HCT116 (cell line): Measurements from ENCODE around the gene IL31RA. TPM values are rescaled to one million over a fixed set of nuclear protein-coding genes. Genes with fewer than 3 reads are reported as not detected.

ENCODE experiments used
- ATAC-seq: fragments of 200-7000 bp; cut with Tn5 transposase; 2 replicates; pipeline ENCODE4 v1.9.1; 2020; ENCODE audit warnings: mild to moderate bottlenecking, moderate library complexity
- BruUV-seq: library from RNA; stranded (reverse); fragments of 400-500 nt; replicated peaks from 2 replicates; lab custom pipeline; 2021; lab: Mats Ljungman, UMichigan
- CTCF ChIA-PET: fragments of 300-600 bp; sonication (Branson Sonifier 250); formaldehyde crosslinking; loops from one replicate; lab custom pipeline; 2021; ENCODE audit warnings: antibody characterized with exemption; lab: Charles Lee
- POLR2A ChIA-PET: fragments of 300-600, 350-600 bp; sonication (Branson Sonifier 250); formaldehyde crosslinking; loops from one replicate; lab custom pipeline; 2021; ENCODE audit warnings: antibody characterized with exemption; lab: Charles Lee
- RAD21 ChIA-PET, 2 experiments: fragments of 300-600 bp; sonication (Branson Sonifier 250); formaldehyde crosslinking; loops; one replicate each; lab custom pipeline; 2023; ENCODE audit warnings: low total read pairs in 2 of 2; ENCODE audit not compliant: uncharacterized antibody in 2 of 2, unreplicated experiment in 2 of 2, low non-redundant PET in 1 of 2; lab: Charles Lee
- DNase-seq: peaks from one replicate; pipeline ENCODE4 v3.0.0-alpha.2; 2010; ENCODE audit warnings: low read depth, low spot score
- H2AFZ ChIP-seq: fragments of 200-600 bp; shearing (Covaris generic), sonication (generic); 2 replicates; pipeline ENCODE4 v1.6.1; 2017; ENCODE audit warnings: low read depth, mixed run types, mixed read lengths, antibody characterized with exemption, low read length; ENCODE audit not compliant: poor library complexity, severe bottlenecking
- H3K27ac ChIP-seq: 2 replicates; pipeline ENCODE4 v1.5.1; 2012; ENCODE audit warnings: low read depth, low read length
- H3K27me3 ChIP-seq: fragments of 200-600 bp; sonication (generic); 2 replicates; pipeline ENCODE4 v1.6.1; 2016; ENCODE audit warnings: mixed run types, low read length, mixed read lengths; ENCODE audit not compliant: insufficient read depth
- H3K36me3 ChIP-seq, 2 experiments: fragments of 200-500 bp in 1 of 2; fragments of 200-600 bp in 1 of 2; sonication (Bioruptor generic) in 1 of 2; sonication (generic) in 1 of 2; 2 replicates each; pipeline versions ENCODE4 v1.5.1 to v1.6.1; 2014 to 2016; ENCODE audit warnings: low read length in 2 of 2, inconsistent platforms in 1 of 2, mixed read lengths in 1 of 2, mixed run types in 1 of 2; ENCODE audit not compliant: insufficient read depth in 2 of 2, control insufficient read depth in 1 of 2
- H3K4me1 ChIP-seq, 2 experiments: fragments of 200-600 bp in 1 of 2; sonication (generic) in 1 of 2; 2 replicates each; pipeline versions ENCODE4 v1.5.1 to v1.6.1; 2012 to 2017; ENCODE audit warnings: low read length in 2 of 2, inconsistent platforms in 1 of 2, mild to moderate bottlenecking in 1 of 2, mixed read lengths in 1 of 2, mixed run types in 1 of 2, moderate library complexity in 1 of 2; ENCODE audit not compliant: insufficient read depth in 2 of 2, control insufficient read depth in 1 of 2
- H3K4me2 ChIP-seq: fragments of 200-600 bp; sonication (generic); 2 replicates; pipeline ENCODE4 v1.6.1; 2017; ENCODE audit warnings: mixed run types, low read length, mixed read lengths
- H3K4me3 ChIP-seq, 2 experiments: fragments of 200-600 bp in 1 of 2; sonication (generic) in 1 of 2; replicated peaks in 1 of 2; 2 replicates each; pipeline ENCODE4 v1.5.1; 2011 to 2016; ENCODE audit warnings: low read length in 2 of 2, control low read depth in 1 of 2, low read depth in 1 of 2, mild to moderate bottlenecking in 1 of 2, mixed read lengths in 1 of 2, mixed run types in 1 of 2
- H3K79me2 ChIP-seq: fragments of 200-600 bp; sonication (generic); 2 replicates; pipeline ENCODE4 v1.6.1; 2017; ENCODE audit warnings: mild to moderate bottlenecking, mixed run types, low read length, moderate library complexity, mixed read lengths; ENCODE audit not compliant: insufficient read depth
- H3K9ac ChIP-seq: fragments of 200-600 bp; sonication (generic); 2 replicates; pipeline ENCODE4 v1.6.1; 2016; ENCODE audit warnings: low read length, mixed read lengths
- H3K9me2 ChIP-seq: fragments of 200-600 bp; sonication (generic), shearing (Covaris generic); 2 replicates; pipeline ENCODE4 v1.6.1; 2017; ENCODE audit warnings: mixed run types, mild to moderate bottlenecking, moderate library complexity; ENCODE audit not compliant: insufficient read depth
- H3K9me3 ChIP-seq, 2 experiments: fragments of 200-500 bp in 1 of 2; fragments of 200-600 bp in 1 of 2; sonication (Bioruptor generic) in 1 of 2; sonication (generic) in 1 of 2; 2 replicates each; pipeline ENCODE4 v1.6.1; 2014 to 2017; ENCODE audit warnings: low read length in 2 of 2, mixed read lengths in 2 of 2, inconsistent platforms in 1 of 2, low read depth in 1 of 2, mild to moderate bottlenecking in 1 of 2, mixed run types in 1 of 2, moderate library complexity in 1 of 2; ENCODE audit not compliant: control insufficient read depth in 1 of 2, insufficient read depth in 1 of 2
- H4K20me1 ChIP-seq: fragments of 200-600 bp; sonication (generic), shearing (Covaris generic); 2 replicates; pipeline ENCODE4 v1.6.1; 2017; ENCODE audit warnings: mixed run types, mild to moderate bottlenecking, moderate library complexity; ENCODE audit not compliant: insufficient read depth
- ATF3 ChIP-seq: IDR thresholded peaks from 2 replicates; pipeline ENCODE4 v1.6.1; 2012
- CTCF ChIP-seq, 3 experiments: fragments of 200-600 bp in 1 of 3; sonication (generic) in 1 of 3; IDR thresholded peaks in 2 of 3; conservative IDR thresholded peaks in 1 of 3; 2 replicates each; pipeline ENCODE4 v1.5.1; 2012 to 2017; ENCODE audit warnings: low read depth in 2 of 3, low read length in 2 of 3, antibody characterized with exemption in 1 of 3, borderline replicate concordance in 1 of 3, control low read depth in 1 of 3, mild to moderate bottlenecking in 1 of 3, mixed read lengths in 1 of 3, mixed run types in 1 of 3, moderate library complexity in 1 of 3; ENCODE audit not compliant: insufficient read depth in 1 of 3
- EGR1 ChIP-seq: IDR thresholded peaks from 2 replicates; pipeline ENCODE4 v1.6.1; 2012; ENCODE audit warnings: low read depth
- ELF1 ChIP-seq: IDR thresholded peaks from 2 replicates; pipeline ENCODE4 v1.6.1; 2012; ENCODE audit warnings: low read depth, borderline replicate concordance
- EZH2phosphoT487 ChIP-seq: fragments of 200-600 bp; IDR thresholded peaks from 2 replicates; pipeline ENCODE4 v1.6.1; 2018; ENCODE audit warnings: antibody characterized with exemption, borderline replicate concordance
- FOSL1 ChIP-seq: IDR thresholded peaks from 2 replicates; pipeline ENCODE4 v1.6.1; 2012; ENCODE audit warnings: low read depth
- JUND ChIP-seq: IDR thresholded peaks from 2 replicates; pipeline ENCODE4 v1.6.1; 2012
- MAX ChIP-seq: IDR thresholded peaks from 2 replicates; pipeline ENCODE4 v1.6.1; 2012
- POLR2AphosphoS5 ChIP-seq: IDR thresholded peaks from 2 replicates; pipeline ENCODE4 v1.6.1; 2011; ENCODE audit warnings: mild to moderate bottlenecking, low read depth, low read length, moderate library complexity
- RAD21 ChIP-seq: IDR thresholded peaks from 2 replicates; pipeline ENCODE4 v1.6.1; 2012; ENCODE audit warnings: low read depth, mild to moderate bottlenecking
- REST ChIP-seq: IDR thresholded peaks from 2 replicates; pipeline ENCODE4 v1.6.1; 2012; ENCODE audit warnings: low read depth
- SIN3A ChIP-seq: IDR thresholded peaks from 2 replicates; pipeline ENCODE4 v1.6.1; 2012; ENCODE audit warnings: low read depth
- SP1 ChIP-seq: IDR thresholded peaks from 2 replicates; pipeline ENCODE4 v1.6.1; 2012; ENCODE audit warnings: low read depth
- SRF ChIP-seq: IDR thresholded peaks from 2 replicates; pipeline ENCODE4 v1.6.1; 2012; ENCODE audit warnings: low read depth
- TCF7L2 ChIP-seq: IDR thresholded peaks from 2 replicates; pipeline ENCODE4 v1.7.0; 2011; ENCODE audit warnings: borderline replicate concordance, inconsistent platforms; ENCODE audit not compliant: insufficient read depth, insufficient read length; ENCODE audit errors: extremely low read depth
- YY1 ChIP-seq: IDR thresholded peaks from 2 replicates; pipeline ENCODE4 v1.6.1; 2011; ENCODE audit warnings: low read length, low read depth, moderate library complexity, mild to moderate bottlenecking; ENCODE audit not compliant: insufficient replicate concordance; ENCODE audit errors: extremely low read depth
- ZBTB33 ChIP-seq: IDR thresholded peaks from 2 replicates; pipeline ENCODE4 v1.6.1; 2011; ENCODE audit warnings: mild to moderate bottlenecking, low read length, moderate library complexity; ENCODE audit not compliant: insufficient replicate concordance; ENCODE audit errors: extremely low read depth
- intact Hi-C: fragments of 100-400 bp; cut with micrococcal nuclease; formaldehyde crosslinking; loops from 2 replicates; pipeline ENCODE4 v1.10.0; 2022
- total RNA-seq: library from RNA; stranded (reverse); gene quantifications from one replicate; pipeline ENCODE4 v1.2.1, GENCODE V29; 2021; ENCODE audit not compliant: unreplicated experiment

Gene IL31RA
- total RNA-seq, 1 experiment from 2014 or later = 0.59 TPM

GRCh38 chr5:55868846-55869245 is 17.7 kb downstream of the IL31RA start (continued):
- TF ChIP-seq ELF1 (no peak; the same call in 1 of the 2 replicates), EGR1 (peak; percentile 55; the same call in 1 of the 2 replicates)

- H4K20me1 ChIP-seq = no peaks in the 10 kb centered on the region
- H3K79me2 ChIP-seq = no peaks in the 10 kb centered on the region
- H3K36me3 ChIP-seq = no peaks in the 10 kb centered on the region
- intact Hi-C loops = no loop called here
- H3K9me3 ChIP-seq = no peaks in the 10 kb centered on the region
- no TSS peak for BruUV-seq
- POLR2A ChIA-PET = no interaction called here
- peaks cover 2 to 16% of the 10 kb centered on the region in 2 experiments; a peak in 3 of 4 replicates for H3K4me1 ChIP-seq
- CTCF ChIA-PET = interaction anchor here (1.0 kb wide), 1 partner anchor 50 kb away, joined by 3 read pairs; no protein-coding TSS in a partner anchor
- RAD21 ChIA-PET = no interaction called here
- TF ChIP-seq REST (no peak), TCF7L2 (no peak), EGR1 (no peak), SRF (no peak), ZBTB33 (no peak), SP1 (no peak), EZH2phosphoT487 (no peak), RAD21 (no peak), JUND (no peak), SIN3A (no peak), POLR2AphosphoS5 (no peak), FOSL1 (no peak), ELF1 (no peak), YY1 (no peak), CTCF (IDR thresholded peaks at IDR 0.05 in 2 of 3, conservative IDR thresholded peaks at IDR 0.05 in 1 of 3; ENCODE audit: borderline replicate concordance in 1 of 3, insufficient read depth in 1 of 3, low read depth in 2 of 3, low read length in 2 of 3) (no peak), MAX (no peak), ATF3 (no peak)
- TF ChIP-seq, all 23 proteins: peak for 0
- Histone ChIP-seq H3K9ac (no peak overlapping the region), H3K4me2 (no peak overlapping the region), H3K27ac (no peak overlapping the region), H2AFZ (peak overlapping the region; percentile 30), H3K4me3 (no peak overlapping the region), H3K27me3 (no peaks in the 10 kb centered on the region), H3K9me2 (no peaks in the 10 kb centered on the region)
- DNase-seq (no peak), ATAC-seq (no peak)
Measured at GRCh38 chr5:55869847-55870246, 18.7 kb downstream of the IL31RA start.
